ENCODE measurements around the gene SNX20.

DNA sequence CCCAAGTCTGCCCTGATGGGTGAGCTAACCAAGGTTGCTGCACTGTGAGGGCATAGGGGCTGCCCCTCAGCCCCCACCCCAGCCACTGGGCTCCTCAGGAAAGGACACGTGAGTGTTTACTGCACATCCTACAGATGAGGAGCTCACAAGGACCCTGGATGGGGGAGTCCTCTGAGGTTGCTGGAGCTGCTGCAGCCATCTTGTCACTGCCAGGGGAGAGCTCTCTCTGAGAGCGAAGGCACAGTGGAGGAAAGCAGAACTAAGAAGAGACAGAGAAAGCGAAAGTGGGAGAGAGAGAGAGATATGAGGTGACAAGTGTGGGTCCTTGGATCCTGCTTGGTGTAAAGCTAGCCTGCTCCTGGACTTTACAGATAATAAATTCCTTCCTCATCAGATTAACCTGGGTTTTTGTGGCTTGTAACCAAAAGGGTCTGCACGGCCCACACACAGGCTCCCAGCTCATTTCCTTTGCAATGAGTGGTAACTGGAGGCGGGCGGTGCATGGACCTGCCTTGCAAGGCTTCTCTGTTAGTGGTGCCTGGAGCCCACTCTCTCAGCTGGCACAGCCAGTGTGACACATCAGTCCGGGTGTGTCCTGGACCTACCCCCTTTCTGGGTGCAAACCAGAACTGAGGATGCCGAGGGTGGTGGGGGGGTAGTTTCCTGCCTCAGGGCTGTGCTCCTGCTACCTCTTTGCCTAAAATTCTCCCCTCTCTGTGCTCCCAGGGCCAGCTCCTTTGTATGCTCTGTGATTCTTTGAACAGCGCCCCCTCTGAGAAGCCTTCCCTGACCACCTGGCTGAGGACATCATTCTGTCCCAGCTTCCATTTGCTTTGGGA lies 14.2 kb downstream of the SNX20 start:
- TF ChIP-seq, protein P1, sequence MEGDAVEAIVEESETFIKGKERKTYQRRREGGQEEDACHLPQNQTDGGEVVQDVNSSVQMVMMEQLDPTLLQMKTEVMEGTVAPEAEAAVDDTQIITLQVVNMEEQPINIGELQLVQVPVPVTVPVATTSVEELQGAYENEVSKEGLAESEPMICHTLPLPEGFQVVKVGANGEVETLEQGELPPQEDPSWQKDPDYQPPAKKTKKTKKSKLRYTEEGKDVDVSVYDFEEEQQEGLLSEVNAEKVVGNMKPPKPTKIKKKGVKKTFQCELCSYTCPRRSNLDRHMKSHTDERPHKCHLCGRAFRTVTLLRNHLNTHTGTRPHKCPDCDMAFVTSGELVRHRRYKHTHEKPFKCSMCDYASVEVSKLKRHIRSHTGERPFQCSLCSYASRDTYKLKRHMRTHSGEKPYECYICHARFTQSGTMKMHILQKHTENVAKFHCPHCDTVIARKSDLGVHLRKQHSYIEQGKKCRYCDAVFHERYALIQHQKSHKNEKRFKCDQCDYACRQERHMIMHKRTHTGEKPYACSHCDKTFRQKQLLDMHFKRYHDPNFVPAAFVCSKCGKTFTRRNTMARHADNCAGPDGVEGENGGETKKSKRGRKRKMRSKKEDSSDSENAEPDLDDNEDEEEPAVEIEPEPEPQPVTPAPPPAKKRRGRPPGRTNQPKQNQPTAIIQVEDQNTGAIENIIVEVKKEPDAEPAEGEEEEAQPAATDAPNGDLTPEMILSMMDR (conservative IDR thresholded peaks at IDR 0.05 in 1 of 2, IDR thresholded peaks at IDR 0.05 in 1 of 2; ENCODE audit: extremely low read depth in 1 of 2, insufficient read depth in 1 of 2, low read depth in 1 of 2, low read length in 2 of 2), result no peak
- no peak for TF ChIP-seq EZH2 (IDR thresholded peaks at IDR 0.05; ENCODE audit: borderline replicate concordance, low read length)

Data from mammary epithelial cell (primary cell).